GM18520 (cell line): ENCODE data around the gene FOXQ1.
"Not testable (repeated sequence)": the region's sequence is repeated elsewhere in the genome, so short reads cannot be mapped to it uniquely, and the experiment has no call there.

ENCODE experiments used
- ATAC-seq: cut with Tn5 transposase; IDR thresholded peaks from one replicate; pipeline ENCODE4 v1.9.1; 2021; ENCODE audit not compliant: unreplicated experiment

FOXQ1 gene

GRCh38 chr6:1355068-1355467 is 43.2 kb downstream of the FOXQ1 start:
- ATAC-seq = not testable (repeated sequence)

- not testable (repeated sequence) for ATAC-seq
Measured at GRCh38 chr6:1361717-1362116, 49.8 kb downstream of the FOXQ1 start.

- ATAC-seq = no peak
Measured at GRCh38 chr6:1362643-1363042, 50.7 kb downstream of the FOXQ1 start.

- ATAC-seq = no peak
Measured at GRCh38 chr6:1363298-1363697, 51.4 kb downstream of the FOXQ1 start.

GRCh38 chr6:1363729-1364572 is 52.1 kb downstream of the FOXQ1 start:
- no peak for ATAC-seq
